Heart right ventricle (tissue), 16 donors: ENCODE data around the gene LLGL2. TPM values are rescaled to one million over a fixed set of nuclear protein-coding genes. Genes with fewer than 3 reads are reported as not detected.

ENCODE experiments used
- ATAC-seq, 8 donors: fragments of 200-7000 bp; cut with Tn5 transposase; one replicate each; pipeline ENCODE4 v1.9.1; 2020; ENCODE audit warnings: mild to moderate bottlenecking in 8 of 8, moderate library complexity in 8 of 8, moderate number of reproducible peaks in 1 of 8
- DNase-seq, 2 donors: peaks; one replicate each; pipeline ENCODE4 v3.0.0-alpha.2; 2020
- H3K27ac ChIP-seq, 10 donors: fragments of 200-600 bp; sonication (generic) in 2 of 10; one replicate each; pipeline versions ENCODE4 v1.5.0 to v1.8.0; 2020 to 2022; ENCODE audit warnings: mild to moderate bottlenecking in 3 of 10
- H3K27me3 ChIP-seq, 7 donors: fragments of 200-600 bp; one replicate each; pipeline ENCODE4 v1.8.0; 2021 to 2022; ENCODE audit warnings: mild to moderate bottlenecking in 2 of 7
- H3K36me3 ChIP-seq, 9 donors: fragments of 200-600 bp; sonication (generic) in 1 of 9; one replicate each; pipeline versions ENCODE4 v1.5.0 to v1.8.0; 2020 to 2022; ENCODE audit warnings: mild to moderate bottlenecking in 2 of 9
- H3K4me1 ChIP-seq, 9 donors: fragments of 200-600 bp; sonication (generic) in 1 of 9; one replicate each; pipeline versions ENCODE4 v1.5.0 to v1.8.0; 2020 to 2022; ENCODE audit warnings: mild to moderate bottlenecking in 4 of 9
- H3K4me3 ChIP-seq, 10 donors: fragments of 200-600 bp; sonication (generic) in 2 of 10; one replicate each; pipeline versions ENCODE4 v1.5.0 to v1.8.0; 2020 to 2022; ENCODE audit warnings: mild to moderate bottlenecking in 7 of 10, moderate library complexity in 2 of 10
- H3K9me3 ChIP-seq, 11 donors: fragments of 200-600 bp in 10 of 11; sonication (generic) in 2 of 11; one replicate each; pipeline versions ENCODE4 v1.5.0 to v1.8.0; 2013 to 2022; ENCODE audit warnings: mild to moderate bottlenecking in 2 of 11, control low read depth in 1 of 11, moderate library complexity in 1 of 11
- CTCF ChIP-seq, 9 donors: fragments of 200-600 bp; sonication (generic) in 2 of 9; IDR thresholded peaks; one replicate each; pipeline versions ENCODE4 v1.5.0 to v1.8.0; 2021 to 2022; ENCODE audit warnings: antibody characterized with exemption in 9 of 9, mild to moderate bottlenecking in 5 of 9, moderate library complexity in 1 of 9
- WGBS, 2 donors: extraction: QIAGEN DNeasy Blood & Tissue Kit; methylation state at CpG; one replicate each; pipeline ENCODE4 v1.1.7; 2013; ENCODE audit warnings: inconsistent platforms in 1 of 2; 5-methylcytosine and 5-hydroxymethylcytosine counted together
- intact Hi-C, 10 donors: fragments of 100-400 bp; cut with DNase I; formaldehyde crosslinking; loops; one replicate each; pipeline versions ENCODE4 v1.11.1 to v1.14.2; 2022
- polyA plus RNA-seq, 2 donors: library from polyadenylated mRNA; stranded (reverse); fragments of 200-250 nt; gene quantifications; one replicate each; pipeline ENCODE4 v1.2.3, GENCODE V29; 2013
- total RNA-seq, 10 donors: library from RNA; stranded (reverse); fragmentation: NEBNext Ultra II Directional in 3 of 10; extraction: Animal tissue kit (Norgen Biotek cat#: 25700) in 3 of 10; gene quantifications; one replicate each; pipeline versions ENCODE4 v1.2.1 to v1.2.4, GENCODE V29; 2021 to 2023
- donor health status: Arrhythmogenic right ventricular cardiomyopathy.
- donor health status: ischemic (EF 13 %, LVEDD 7.1; RV severe dilation, severe dysfunction).
- donor health status: healthy with polysubstance abuse.
- donor health status: DM: no; HTN: yes; CAD: no.
- donor health status: DM: no; HTN: no; CAD: no.
- donor health status: ischemic (EF 25% LVEDD 6.9; RV normal size, moderate dysfunction).
- donor health status: ischemic (EF 25% LVEDD 5.7; RV mildly dilated, moderate dysfunction).
- donor health status: healthy.
- donor health status: DM: yes; HTN: yes; CAD: no.
- donor health status: Ischemic cardiomyopathy.
- donor health status: ischemic (EF 35%, LVEDD 5.7; RV mildly dilated, moderate dysfunction).
- donor health status: nonischemic (EF 11% LVEDD 7.7; RV severe dilation, severe dysfunction).
- donor health status: DM: yes; HTN: yes; CAD: no.
- donor health status: PGD.
- donor health status: ischemic (EF 29% LVEDD 5.4; RV normal size, mild dysfunction).
- donor health status: nonischemic (EF 23%, LVEDD 6.1; RV moderate dilation, normal function).

The LLGL2 gene
- total and polyA plus RNA-seq, 12 donors = 1.1 to 14.8 (median 3.3) TPM

GRCh38 chr17:75521290-75521689 is 4.2 kb upstream of the LLGL2 start:
- DNase-seq (no peak), ATAC-seq (no peak)
- Histone ChIP-seq H3K27ac (no peak overlapping the region), H3K4me1 (peaks cover 4 to 35% (median 18%) of the 10 kb centered on the region in 9 donors), H3K27me3 (peaks cover 0 to 6% (median 0%) of the 10 kb centered on the region in 7 donors), H3K4me3 (no peak overlapping the region), H3K36me3 (peaks cover 0 to 35% (median 3%) of the 10 kb centered on the region in 9 donors), H3K9me3 (no peaks in the 10 kb centered on the region)
- 91 to 95% methylated on average over 8 of the region's 8 CpGs for whole genome bisulfite sequencing, 2 donors
- no peak for TF ChIP-seq CTCF (IDR thresholded peaks at IDR 0.05)
- intact Hi-C loops = no loop called here

- DNase-seq (no peak), ATAC-seq (no peak)
- Histone ChIP-seq H3K9me3 (no peaks in the 10 kb centered on the region), H3K27ac (no peak overlapping the region), H3K36me3 (peaks cover 0 to 35% (median 3%) of the 10 kb centered on the region in 9 donors), H3K4me3 (no peak overlapping the region), H3K4me1 (peaks cover 4 to 38% (median 20%) of the 10 kb centered on the region in 9 donors), H3K27me3 (peaks cover 0 to 15% (median 0%) of the 10 kb centered on the region in 7 donors)
- WGBS, 2 donors = 88 to 90% methylated on average over 33 of the region's 33 CpGs
- no peak for TF ChIP-seq CTCF (IDR thresholded peaks at IDR 0.05)
- intact Hi-C loops = no loop called here
Measured at GRCh38 chr17:75521951-75522727, 3.4 kb upstream of the LLGL2 start.

GRCh38 chr17:75523647-75524046 is 1.9 kb upstream of the LLGL2 start:
- Histone ChIP-seq H3K36me3 (peaks cover 0 to 35% (median 3%) of the 10 kb centered on the region in 9 donors), H3K27me3 (peaks cover 0 to 18% (median 0%) of the 10 kb centered on the region in 7 donors), H3K9me3 (no peaks in the 10 kb centered on the region), H3K4me1 (peaks cover 0 to 23% (median 16%) of the 10 kb centered on the region in 9 donors), H3K27ac (no peak overlapping the region), H3K4me3 (no peak overlapping the region)
- intact Hi-C loops = loop anchor here in 2 of 10 donors (2.0 kb wide), 2 partner anchors 65 to 97 kb away; no protein-coding TSS in a partner anchor
- 94 to 96% methylated on average over 7 of the region's 7 CpGs for WGBS, 2 donors
- no peak for DNase-seq
- no peak for TF ChIP-seq CTCF (IDR thresholded peaks at IDR 0.05)
- no peak for ATAC-seq

- peak in 3 of 8 donors; percentile 2 to 7 (median 4) for ATAC-seq
- Histone ChIP-seq H3K27me3 (peaks cover 0 to 18% (median 0%) of the 10 kb centered on the region in 7 donors), H3K4me1 (peaks cover 0 to 23% (median 16%) of the 10 kb centered on the region in 9 donors), H3K4me3 (peak overlapping the region; percentile 7 to 80 (median 68)), H3K36me3 (peaks cover 0 to 30% (median 3%) of the 10 kb centered on the region in 9 donors), H3K27ac (peak overlapping the region in 9 of 10 donors; percentile 26 to 78 (median 64)), H3K9me3 (no peaks in the 10 kb centered on the region)
- no peak for TF ChIP-seq CTCF (IDR thresholded peaks at IDR 0.05)
- intact Hi-C loops = loop anchor here in 2 of 10 donors (2.0 kb wide), 2 partner anchors 64 to 98 kb away; no protein-coding TSS in a partner anchor
- WGBS, 2 donors = 30 to 31% methylated on average over 24 of the region's 24 CpGs
- DNase-seq = no peak
Measured at GRCh38 chr17:75524269-75524969, 1.1 kb upstream of the LLGL2 start.
